Uterine smooth muscle cell (primary cell): ENCODE measurements around the gene ACACB. TPM values are rescaled to one million over a fixed set of nuclear protein-coding genes. Genes with fewer than 3 reads are reported as not detected.

Experiments used
- total RNA-seq: library from RNA; depleted of rRNA; stranded (reverse); fragments of >200 nt; gene quantifications from 2 replicates; pipeline ENCODE4 v1.2.3, GENCODE V29; 2014

Gene ACACB
- total RNA-seq: 3.7 and 6.9 TPM in 2 replicates

DNA sequence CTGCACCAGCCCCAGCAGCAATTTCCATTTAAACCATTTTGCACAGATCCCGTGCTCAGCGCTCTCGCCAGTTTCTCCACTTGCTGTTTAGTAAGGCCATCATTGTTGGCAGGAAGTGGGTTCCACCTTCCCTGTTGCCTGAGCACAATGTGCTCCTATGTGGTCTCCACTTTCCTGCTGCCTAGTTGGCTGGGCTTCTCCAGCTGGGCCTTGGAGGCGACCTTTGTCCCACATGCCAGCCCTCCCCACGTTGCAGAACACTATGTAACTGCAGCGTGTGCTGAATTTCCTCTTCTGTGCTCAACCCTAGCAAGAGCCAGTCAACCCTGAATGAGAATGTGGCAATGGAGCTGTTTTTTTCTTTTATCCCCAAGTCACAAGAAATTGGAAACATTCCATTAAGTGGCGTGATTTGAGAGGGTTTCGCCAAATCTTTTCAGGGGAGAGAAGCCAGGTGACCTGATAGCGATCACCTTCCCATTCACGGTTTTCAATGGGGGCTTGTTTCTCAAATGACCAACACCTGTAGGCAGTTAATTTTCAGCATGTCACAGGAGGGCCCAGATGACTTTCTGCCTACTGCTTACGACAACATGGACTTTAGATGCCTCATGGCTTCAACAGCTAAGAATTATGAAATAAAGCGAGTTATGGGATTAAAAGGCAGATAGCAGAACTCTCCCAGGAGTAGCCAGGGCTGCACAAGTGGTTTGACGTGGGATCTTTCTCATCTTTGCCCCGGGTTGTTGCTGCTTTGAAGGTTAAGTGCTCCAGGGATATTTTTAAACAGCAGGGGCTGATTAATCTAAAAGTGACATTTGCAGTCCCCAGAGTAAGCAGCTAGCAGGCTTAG lies at the start of gene ACACB:
ACACB (plus strand) TSS at position 830 of the 853 bp plus-strand sequence. CDS start 22,819 bp downstream, outside the sequence.

DNA sequence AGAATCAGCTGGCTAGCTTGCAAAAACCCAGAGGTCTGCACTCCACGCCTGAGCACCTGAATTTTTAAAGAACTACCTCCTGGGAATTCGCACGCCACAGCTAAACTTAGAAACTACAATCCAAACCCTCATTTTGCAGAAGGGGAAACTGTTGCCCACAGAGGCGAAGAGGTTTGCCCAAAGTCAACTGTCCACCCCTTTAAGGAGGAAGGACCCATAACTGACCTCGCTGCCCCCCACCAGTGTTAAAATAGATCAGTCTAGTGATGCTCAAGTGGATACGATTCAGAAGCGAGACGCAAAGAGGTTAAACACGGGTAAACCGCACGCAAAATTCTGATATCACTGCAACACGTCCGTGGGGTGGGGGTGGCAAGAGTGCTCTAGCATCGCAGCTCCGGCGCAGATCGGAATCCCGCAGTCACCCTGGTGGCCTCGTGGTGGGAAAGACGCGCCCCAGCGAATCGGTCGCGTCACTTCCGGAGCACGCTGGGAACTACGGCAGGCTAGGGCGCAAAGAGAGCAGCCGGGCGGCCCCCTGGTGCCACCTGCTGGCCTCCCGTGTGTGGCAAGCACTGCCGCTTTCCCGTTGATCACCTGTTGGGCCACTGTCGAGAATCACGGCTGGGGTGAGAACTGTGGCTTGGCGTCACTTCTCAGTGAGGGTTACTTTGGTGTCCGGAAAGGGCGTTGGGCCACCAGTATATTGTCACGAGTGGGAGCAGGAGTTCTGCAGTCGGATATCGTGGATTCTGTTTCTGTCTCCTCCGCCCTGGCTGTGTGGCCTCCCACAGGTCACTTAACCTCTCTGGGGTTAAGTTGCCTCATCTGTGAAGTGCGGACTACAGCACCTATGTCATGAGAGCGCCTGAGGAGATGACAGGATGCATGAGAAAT lies 23.1 kb upstream of the ACACB start, which contains the start of gene ALKBH2:
ALKBH2 (minus strand) TSS at position 451 of the 897 bp plus-strand sequence. CDS start 686 bp downstream, outside the sequence.

DNA sequence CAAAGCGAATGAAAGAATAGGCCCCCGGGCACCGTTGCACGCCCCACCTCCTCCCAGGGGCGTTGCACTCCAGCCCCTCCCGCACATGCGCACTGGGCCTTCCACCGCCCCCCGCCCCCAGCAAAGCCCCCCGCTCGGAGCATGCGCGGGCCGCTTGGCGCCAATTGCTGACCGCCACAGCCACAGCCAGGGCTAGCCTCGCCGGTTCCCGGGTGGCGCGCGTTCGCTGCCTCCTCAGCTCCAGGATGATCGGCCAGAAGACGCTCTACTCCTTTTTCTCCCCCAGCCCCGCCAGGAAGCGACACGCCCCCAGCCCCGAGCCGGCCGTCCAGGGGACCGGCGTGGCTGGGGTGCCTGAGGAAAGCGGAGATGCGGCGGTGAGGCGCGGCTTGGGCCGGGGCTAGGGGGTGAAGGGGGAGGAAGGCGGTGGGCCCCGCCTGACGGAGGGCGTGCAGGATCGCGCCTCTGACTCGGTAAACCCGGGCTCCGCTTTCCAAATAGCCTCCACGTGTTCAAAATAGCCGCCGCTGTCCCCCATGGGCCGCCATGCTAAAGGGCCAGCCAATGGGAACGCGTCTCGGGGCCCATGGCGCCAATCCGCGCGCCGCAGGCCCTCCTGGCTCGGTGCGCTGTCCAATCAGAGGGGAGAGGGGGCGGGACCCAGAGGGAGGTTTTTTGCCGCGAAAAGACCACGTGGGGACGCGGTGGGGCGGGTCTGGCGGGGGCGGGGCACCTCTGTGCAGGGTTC lies 18.8 kb upstream of the ACACB start, which contains the start of gene UNG:
UNG (plus strand) TSS at position 163 of the 748 bp plus-strand sequence; CDS start at position 246, 83 bp downstream.

DNA sequence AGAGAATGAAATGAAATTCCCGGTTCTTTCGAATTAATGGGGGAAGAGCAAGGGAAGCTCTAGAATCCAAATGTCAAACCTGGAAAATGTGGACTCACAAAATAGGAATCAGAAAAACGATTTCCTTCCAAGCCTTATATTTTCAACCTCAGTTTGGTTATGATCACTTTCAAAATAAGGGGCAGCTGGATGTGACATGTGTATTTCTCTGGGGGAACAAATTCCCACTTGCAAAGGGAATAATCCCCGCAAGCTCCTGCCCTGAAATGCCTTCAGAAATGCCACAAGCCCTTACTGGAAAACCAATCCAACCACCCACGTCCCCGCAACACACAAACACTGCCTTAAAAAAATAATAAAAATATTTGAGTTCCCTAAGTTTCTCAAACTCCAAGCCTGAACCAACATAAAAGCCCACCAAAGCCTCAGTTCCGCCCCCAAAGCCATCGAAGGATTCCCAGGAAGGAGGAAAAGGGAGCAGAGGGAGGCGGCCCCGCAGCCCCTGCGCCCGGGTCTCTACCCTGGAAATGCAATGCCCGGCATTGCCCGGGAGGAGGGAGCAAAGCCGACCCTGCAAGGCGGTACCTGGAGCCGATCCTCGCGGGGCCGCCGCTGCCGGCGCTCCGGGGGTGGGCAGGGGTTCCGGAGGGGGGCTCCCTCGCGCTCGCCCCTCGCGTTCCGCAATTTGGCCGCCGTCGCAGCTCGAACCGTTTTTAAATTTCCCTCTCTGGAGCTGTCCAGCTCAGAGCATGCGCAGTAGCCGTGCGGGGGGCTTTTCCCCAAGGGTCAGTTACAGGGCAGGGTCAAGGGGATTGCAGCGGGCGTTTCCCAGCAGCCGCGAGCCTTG lies 192.4 kb downstream of the ACACB start, which contains the start of gene FOXN4:
FOXN4 (minus strand) TSS at position 751 of the 847 bp plus-strand sequence. CDS start 963 bp downstream, outside the sequence.

Other genes with a start within 250 kb of the ACACB start
- under 0.01 TPM in 1 of 2 replicates, not detected in the other for gene DAO, start 236.5 kb upstream of the ACACB start, total RNA-seq
- gene SVOP, start 95.5 kb upstream of the ACACB start, total RNA-seq: 0.25 TPM in 1 of 2 replicates, not detected in the other
- 5.4 and 7.4 TPM in 2 replicates for gene USP30, start 64.0 kb upstream of the ACACB start, total RNA-seq
- gene ALKBH2, start 23.1 kb upstream of the ACACB start, total RNA-seq: 21.5 and 24.2 TPM in 2 replicates
- 25.8 and 29.2 TPM in 2 replicates for gene UNG, start 19.0 kb upstream of the ACACB start, total RNA-seq
- gene FOXN4, start 192.7 kb downstream of the ACACB start, total RNA-seq: not detected in 2 replicates
- gene MYO1H, start 231.3 kb downstream of the ACACB start, total RNA-seq: not detected in 2 replicates